ENCODE measurements around the gene GLRA3. TPM values are rescaled to one million over a fixed set of nuclear protein-coding genes. Genes with fewer than 3 reads are reported as not detected.
A peak's percentile ranks its signal among the peaks of the same experiment; 100 is the strongest.

Gene GLRA3
- polyA plus RNA-seq, 1 donor from 2014 or later: 0.98 TPM

DNA sequence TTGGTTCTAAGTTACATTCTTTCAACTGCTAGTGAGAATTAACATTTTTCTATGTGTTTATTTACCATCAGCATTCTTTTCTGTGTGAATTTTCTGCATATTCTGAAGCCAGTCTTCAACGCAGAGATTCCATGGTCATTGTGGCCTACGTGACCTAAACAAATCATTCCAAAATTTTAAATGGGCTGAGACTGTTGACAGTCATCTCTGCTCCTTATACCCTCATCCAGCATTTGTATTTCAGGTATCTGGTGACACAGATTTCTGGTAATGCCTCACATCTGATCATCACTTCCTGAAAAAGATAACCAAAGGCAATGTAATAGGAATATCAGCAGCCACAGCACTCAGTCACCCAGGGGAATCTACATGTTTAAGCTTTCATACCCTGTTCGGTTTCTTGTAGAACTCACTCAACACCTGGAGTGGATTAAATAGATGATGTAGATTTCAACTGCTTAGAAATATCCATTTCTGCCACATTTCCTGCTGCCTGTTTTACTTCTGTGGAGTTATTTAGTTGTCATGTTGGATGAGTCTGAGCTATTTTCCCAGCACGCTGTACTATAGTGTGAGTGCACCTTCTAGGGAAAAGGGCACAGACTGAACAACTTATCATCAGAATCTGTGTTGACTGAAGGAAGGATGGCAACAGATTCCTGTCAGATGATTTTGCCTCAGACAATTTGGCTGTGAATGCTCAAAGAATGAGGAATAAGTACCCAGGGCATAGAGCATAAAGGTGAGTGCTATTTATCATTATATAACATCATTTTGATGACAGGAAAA, 233.7 kb downstream of the GLRA3 start:
- Mint-ChIP-seq H3K27me3 (no peaks in the 10 kb centered on the region), H3K36me3 (no peaks in the 10 kb centered on the region), H3K4me1 (peaks cover 4 to 13% (median 7%) of the 10 kb centered on the region in 3 donors), H3K27ac (no peak overlapping the region), H3K9me3 (peaks cover 0 to 4% (median 1%) of the 10 kb centered on the region in 3 donors), H3K4me3 (no peak overlapping the region)

DNA sequence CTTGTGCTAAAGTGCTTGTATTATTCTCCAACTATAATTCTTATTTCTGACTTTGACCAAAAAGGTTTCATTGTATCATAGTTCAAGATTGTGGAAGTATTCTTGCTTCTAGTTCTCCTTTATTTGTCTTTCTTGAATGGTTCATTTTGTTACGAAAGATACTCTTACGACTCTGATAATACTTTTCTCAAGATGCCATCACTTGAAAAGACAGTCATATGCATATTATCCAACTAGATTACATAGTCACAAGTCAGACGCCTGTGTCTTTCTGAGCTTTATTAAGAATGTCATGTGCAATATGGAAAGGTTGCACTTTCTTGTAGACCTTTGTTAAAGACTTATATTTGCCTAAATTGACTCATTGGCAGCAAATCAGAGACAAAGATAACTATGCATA, 235.3 kb downstream of the GLRA3 start:
- Mint-ChIP-seq H3K27ac (no peak overlapping the region), H3K4me3 (no peak overlapping the region), H3K36me3 (no peaks in the 10 kb centered on the region), H3K27me3 (no peaks in the 10 kb centered on the region), H3K9me3 (peaks cover 0 to 3% (median 1%) of the 10 kb centered on the region in 3 donors), H3K4me1 (peaks cover 4 to 13% (median 7%) of the 10 kb centered on the region in 3 donors)

DNA sequence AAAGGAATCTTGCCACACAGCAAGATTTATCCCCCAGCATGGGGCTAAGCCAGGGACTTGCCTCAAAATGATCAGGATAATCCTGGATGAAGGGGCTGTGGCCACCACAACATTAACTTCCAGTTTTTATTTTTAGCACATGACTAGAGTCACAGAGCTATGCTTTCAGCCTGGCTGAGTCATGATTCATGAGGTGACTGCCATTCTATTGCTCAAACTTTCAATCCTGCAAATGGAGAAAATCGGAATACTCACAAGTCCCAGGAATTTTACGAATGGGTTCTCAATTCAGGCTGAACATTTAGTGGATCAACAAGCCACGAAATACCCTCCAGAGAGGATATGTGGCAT, 236.1 kb downstream of the GLRA3 start:
- Mint-ChIP-seq H3K9me3 (peaks cover 0 to 1% (median 0%) of the 10 kb centered on the region in 3 donors), H3K36me3 (no peaks in the 10 kb centered on the region), H3K4me1 (peaks cover 4 to 13% (median 7%) of the 10 kb centered on the region in 3 donors), H3K27me3 (no peaks in the 10 kb centered on the region), H3K4me3 (no peak overlapping the region), H3K27ac (no peak overlapping the region)

DNA sequence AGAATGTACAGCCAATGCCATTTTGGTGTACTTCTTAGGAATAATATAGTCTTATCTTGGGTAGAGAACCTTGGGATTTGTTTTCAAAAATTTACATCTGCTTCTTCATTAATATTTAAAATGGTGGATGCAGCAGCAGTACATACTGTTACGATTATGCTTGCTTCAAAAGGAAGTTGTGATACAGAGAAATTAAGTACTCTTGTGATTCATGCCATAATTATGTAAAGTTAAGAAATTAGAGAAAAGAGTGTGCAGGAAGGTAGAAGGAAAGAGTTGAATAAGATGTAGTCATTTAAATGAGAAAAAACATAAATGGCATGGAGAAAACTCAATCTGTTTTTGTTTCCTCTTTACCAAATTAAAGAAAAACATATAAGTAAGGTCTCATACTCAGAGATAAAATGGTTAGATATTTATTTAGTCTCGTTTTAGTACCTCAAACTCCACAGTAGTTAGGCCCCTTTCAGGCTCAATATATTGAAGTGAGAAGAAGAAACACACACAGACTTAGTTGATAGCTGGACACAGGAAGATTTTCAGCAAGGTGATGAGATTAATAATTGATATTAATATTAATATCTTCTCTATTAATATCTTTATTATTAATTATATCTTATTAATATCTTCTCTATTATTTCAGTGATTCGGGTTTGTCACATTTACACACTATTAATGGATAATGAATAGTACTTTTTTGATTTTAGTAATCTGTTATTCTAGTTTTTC, 236.6 kb downstream of the GLRA3 start:
- Mint-ChIP-seq H3K9me3 (peaks cover 0 to 5% (median 1%) of the 10 kb centered on the region in 3 donors), H3K27ac (no peak overlapping the region), H3K4me3 (no peak overlapping the region), H3K4me1 (peaks cover 4 to 13% (median 7%) of the 10 kb centered on the region in 3 donors), H3K36me3 (no peaks in the 10 kb centered on the region), H3K27me3 (no peaks in the 10 kb centered on the region)

DNA sequence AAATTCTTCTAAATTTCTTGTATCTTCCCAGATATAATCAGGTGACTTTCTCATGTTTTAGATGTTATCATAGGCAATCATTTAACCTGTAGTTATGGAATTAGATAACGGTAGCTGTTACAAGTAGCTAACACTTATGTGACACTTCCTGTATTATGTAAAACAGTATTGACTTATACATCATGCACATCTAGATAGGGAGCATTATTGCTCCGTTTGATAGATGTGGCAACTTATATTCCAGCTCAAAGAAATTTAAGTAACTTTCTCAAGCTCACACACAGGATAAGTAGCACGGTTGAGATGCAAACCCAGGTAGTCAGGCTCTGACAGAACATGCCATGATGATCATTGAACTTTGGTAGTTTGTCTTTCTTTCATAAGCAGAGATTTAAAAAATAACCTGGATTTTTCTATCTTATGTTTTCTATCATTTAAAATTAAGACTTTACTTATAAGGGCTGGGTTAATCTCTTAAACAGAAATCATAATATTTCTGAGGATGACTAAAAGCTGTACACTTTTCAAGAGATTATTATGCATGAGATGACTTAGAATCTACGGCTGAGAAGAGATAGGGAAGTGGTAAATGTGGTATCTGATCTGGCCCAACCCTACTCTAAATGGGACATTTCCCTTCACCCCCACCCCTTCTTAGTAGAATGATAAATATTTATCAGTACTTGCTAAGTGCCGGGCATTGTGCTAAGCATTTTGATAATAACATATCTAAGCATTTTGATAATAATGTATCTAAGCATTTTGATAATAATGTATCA, 237.6 kb downstream of the GLRA3 start:
- Mint-ChIP-seq H3K4me3 (peak overlapping the region in 1 of 4 donors; percentile 33), H3K27ac (no peak overlapping the region), H3K4me1 (peaks cover 4 to 13% (median 7%) of the 10 kb centered on the region in 3 donors), H3K36me3 (no peaks in the 10 kb centered on the region), H3K27me3 (no peaks in the 10 kb centered on the region), H3K9me3 (peaks cover 0 to 6% (median 1%) of the 10 kb centered on the region in 3 donors)

DNA sequence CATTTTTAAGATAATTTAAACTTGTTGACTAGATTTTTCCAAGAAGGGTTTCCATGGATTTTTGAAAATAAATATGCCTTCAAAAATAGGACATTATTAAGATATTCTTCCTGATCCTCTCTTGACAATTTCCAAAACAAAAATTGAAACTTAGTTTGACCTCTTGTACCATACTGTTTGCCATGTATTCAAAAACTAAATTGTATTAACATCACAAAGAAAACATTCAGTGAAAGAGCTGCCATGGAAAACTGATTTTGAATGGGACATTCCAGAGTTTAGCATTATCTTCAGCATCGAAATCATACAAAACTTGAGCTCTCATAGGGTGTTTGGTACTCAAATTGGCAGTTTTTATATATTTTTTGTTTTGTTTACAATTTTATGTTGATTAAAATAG, 238.7 kb downstream of the GLRA3 start:
- H3K27me3 Mint-ChIP-seq: no peaks in the 10 kb centered on the region
- no peak overlapping the region for H3K27ac Mint-ChIP-seq
- no peak overlapping the region for H3K4me3 Mint-ChIP-seq
- H3K4me1 Mint-ChIP-seq: peaks cover 4 to 13% (median 7%) of the 10 kb centered on the region in 3 donors
- no peaks in the 10 kb centered on the region for H3K36me3 Mint-ChIP-seq
- peaks cover 0 to 6% (median 1%) of the 10 kb centered on the region in 3 donors for H3K9me3 Mint-ChIP-seq

Other genes starting within 250 kb of the GLRA3 start
- gene ADAM29, start 89.1 kb upstream of the GLRA3 start, polyA plus RNA-seq: 0.59 TPM

Measured in IgD-negative memory B cell (primary cell).